Activated gamma-delta T cell (primary cell): Measurements from ENCODE around the gene PIWIL1.

Experiments used
- DNase-seq: peaks from one replicate; lab custom pipeline; 2025; lab: John Stamatoyannopoulos, UW

The PIWIL1 gene

GRCh38 chr12:130336723-130337487, 782 bp upstream of the PIWIL1 start:
- no peak for DNase-seq

DNA sequence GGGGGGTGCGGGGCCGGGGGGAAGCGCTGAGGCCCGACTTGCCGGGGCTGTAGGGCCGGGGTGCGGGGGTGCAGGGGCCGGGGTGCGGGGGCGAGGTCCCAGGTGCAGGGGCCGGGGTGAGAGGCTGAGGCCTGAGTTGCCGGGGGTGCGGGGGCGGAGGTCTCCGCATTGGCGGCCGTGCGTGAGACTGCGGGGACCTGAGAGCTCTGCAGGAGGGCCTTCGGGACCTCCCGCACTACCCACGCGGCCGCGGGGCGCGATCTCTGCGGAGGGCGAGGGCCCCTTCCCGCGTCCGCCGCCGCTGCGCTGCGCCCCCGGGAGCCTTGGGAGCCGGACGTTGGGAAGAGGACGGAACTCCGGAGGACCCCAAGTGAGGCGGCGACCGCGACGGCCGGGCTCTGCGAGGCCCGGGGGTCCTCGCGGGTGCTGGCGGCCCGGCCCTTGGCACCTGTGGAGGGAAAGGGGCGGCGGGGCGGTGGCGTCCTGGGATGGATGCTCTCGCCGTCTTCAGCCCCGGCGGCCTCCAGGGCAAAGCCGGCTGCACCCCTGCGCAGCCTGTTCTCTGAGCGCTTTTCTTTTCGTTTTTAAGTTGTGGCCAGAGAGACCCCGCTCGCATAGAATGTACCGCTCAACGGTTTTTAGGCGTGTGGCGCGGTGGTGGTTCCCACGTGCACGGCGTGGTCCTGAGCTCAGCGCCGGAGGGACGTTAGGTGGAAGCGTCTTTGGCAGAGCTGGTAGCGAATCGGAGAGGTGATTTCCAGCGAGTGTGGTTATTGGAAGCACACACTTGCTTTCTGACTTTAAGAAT, 1.3 kb downstream of the PIWIL1 start:
- DNase-seq = no peak

DNA sequence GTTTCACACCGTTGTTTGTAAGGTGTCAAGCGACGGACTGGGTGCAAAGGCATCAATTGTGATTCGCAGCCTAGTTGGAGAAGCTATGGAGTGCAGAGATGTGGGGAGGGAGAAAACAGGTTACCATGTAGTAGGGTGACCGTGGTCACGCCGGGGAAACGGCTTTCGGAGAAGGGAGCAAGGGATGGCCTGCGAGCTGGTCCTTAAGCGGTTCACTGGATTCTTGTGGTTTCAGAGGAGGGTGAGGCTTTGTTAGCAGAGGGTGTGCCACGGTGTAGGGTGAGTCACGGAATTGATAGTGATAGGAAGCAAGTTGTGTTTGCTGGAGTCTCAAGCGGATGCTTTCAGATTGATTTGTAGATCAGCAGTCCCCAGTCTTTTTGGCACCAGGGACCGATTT, 2.3 kb downstream of the PIWIL1 start:
- no peak for DNase-seq

DNA sequence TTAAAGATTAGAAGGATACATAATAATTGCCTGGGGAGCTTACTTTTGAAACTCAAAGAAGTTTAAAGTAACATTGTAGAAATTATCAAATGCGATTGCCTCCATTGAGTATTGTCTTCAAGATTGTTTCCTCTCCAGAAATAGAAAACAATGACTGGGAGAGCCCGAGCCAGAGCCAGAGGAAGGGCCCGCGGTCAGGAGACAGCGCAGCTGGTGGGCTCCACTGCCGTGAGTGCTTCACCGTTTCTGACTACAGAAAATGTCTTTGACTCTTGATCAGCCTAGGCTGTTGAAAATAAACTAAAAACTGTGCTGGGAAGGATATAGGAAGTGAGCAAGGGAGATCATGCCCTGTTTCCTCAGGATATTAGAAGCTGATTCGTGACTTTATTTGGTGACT, 4.8 kb downstream of the PIWIL1 start:
- no peak for DNase-seq

DNA sequence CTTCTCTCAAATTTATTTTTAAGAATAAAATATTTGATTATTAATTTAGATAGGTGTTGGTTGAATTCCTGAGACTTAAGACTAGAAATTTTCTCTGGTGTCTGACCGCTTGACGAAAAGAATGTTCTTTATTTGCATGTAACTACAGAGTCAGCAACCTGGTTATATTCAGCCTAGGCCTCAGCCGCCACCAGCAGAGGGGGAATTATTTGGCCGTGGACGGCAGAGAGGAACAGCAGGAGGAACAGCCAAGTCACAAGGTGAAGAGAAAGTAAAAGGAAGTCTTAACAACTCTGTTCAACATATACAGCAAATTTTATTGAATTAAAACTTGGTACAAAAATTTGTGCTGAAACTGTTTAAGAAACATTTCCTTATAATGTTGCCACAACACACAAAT, 5.2 kb downstream of the PIWIL1 start:
- no peak for DNase-seq

DNA sequence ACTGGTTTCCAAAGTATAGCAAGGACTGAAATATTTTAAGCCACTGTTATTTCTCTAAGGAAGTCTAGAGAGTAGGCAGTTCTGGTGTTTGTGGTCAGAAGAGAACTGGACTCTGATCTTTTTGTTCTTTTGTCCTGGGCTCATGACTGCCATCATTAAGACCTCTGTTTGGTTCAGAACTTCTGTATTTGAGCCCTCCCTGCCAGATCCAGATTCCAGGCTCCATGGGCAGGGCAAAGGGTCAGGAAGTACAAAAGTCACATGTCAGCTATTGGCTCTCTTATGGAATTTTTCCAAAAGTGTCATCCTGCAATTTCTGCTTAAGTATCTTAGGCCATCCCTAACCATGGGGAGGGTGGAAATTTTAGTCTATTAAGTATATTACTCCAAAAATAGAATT, 6.8 kb downstream of the PIWIL1 start:
- DNase-seq = no peak

GRCh38 chr12:130345292-130345691, 7.6 kb downstream of the PIWIL1 start:
- DNase-seq = no peak

DNA sequence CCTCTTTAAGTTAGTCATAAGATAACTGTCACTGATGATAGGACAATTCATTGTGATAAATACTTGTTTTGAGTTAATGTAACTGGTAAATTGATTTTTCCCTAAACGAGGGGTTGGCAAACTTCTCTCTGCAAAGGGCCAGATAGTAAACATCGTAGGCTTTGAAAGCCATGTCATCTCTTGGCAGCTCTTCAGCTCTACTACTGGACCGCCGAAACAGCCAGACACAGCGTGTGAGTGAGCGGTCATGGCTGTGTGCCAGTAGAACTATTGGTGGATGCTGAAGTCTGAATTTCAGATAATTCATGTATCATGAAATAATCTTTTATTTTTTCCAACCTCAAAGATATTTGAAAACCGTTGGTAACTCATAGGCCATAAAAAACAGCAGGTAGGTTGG, 9.9 kb downstream of the PIWIL1 start:
- no peak for DNase-seq

- no peak for DNase-seq
Observed at GRCh38 chr12:130350715-130351114, 13.0 kb downstream of the PIWIL1 start.

DNA sequence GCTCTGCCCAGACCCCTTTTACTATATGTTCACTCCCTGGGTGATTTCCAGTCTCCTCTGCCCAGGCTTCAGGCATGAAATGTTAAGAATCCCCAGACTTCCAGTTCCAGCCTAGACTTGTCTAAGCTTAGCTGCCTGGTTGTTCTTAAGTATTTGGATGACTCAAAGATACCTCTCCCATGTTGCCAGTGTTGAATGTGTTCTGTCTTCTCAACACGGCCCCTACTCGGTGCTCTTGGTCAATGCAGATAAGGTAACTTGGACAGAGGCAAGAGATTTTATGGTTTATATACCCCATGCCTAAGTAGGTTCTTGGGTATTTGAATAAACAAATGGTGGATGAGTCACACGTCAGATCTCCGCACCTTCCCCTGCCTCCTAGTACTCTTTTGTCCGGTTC, 13.6 kb downstream of the PIWIL1 start:
- DNase-seq = no peak

DNA sequence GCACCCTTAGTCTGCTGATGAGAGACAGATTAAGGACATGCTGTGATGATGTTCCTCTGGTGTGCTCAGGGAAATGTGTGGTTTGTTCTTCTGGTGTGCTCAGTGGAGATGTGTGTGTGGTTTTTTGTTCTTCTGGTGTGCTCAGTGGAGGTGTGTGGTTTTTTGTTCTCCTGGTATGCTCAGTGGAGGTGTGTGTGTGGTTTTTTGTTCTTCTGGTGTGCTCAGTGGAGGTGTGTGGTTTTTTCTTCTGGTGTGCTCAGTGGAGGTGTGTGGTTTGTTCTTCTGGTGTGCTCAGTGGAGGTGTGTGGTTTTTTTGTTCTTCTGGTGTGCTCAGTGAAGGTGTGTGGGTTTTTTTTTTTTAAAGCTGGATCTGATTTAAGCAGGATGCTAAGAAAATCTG, 15.4 kb downstream of the PIWIL1 start:
- no peak for DNase-seq

GRCh38 chr12:130354407-130354806, 16.7 kb downstream of the PIWIL1 start:
- DNase-seq = no peak

- no peak for DNase-seq
Observed at GRCh38 chr12:130356222-130356621, 18.5 kb downstream of the PIWIL1 start.

GRCh38 chr12:130357241-130357640, 19.6 kb downstream of the PIWIL1 start:
- no peak for DNase-seq

GRCh38 chr12:130357729-130358330, 20.1 kb downstream of the PIWIL1 start:
- DNase-seq = no peak

GRCh38 chr12:130362060-130362459, 24.4 kb downstream of the PIWIL1 start:
- DNase-seq = no peak

DNA sequence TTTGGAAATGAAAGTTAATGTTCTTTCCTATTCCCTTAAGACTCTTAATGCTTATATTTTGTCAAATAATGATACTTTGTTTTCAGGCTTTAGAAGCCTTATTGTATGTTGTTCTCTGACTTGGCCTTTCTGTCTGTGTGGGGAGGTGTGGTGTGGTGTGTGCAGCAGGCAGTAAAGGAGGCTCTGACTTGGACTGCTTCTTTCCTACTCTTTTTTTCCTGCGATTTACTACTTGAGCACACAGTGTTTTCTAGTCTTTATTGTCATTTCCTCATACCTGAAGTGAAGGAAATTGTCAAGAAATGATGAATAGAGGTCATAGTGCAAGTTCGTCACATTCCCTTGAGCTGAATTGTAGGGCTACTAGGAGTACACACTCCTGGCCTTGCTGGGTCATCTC, 26.9 kb downstream of the PIWIL1 start:
- DNase-seq = no peak

GRCh38 chr12:130366159-130366558, 28.5 kb downstream of the PIWIL1 start:
- DNase-seq = no peak

DNA sequence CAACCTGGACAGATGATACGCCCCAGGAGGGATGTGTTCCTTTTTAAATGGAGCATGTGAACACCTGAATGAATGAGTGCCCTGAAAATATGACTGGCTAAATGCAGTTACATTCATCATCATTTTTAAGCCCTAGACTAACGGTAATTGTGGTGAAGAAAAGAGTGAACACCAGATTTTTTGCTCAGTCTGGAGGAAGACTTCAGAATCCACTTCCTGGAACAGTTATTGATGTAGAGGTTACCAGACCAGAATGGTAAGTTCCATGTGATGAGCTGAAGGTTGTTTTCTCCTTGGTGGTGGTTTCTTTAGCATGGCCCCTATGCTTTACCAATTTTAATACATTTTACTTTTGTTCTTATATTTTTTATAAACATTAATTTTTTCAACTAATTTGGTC, 29.3 kb downstream of the PIWIL1 start:
- no peak for DNase-seq

- DNase-seq = no peak
Observed at GRCh38 chr12:130367523-130367922, 29.8 kb downstream of the PIWIL1 start.

DNA sequence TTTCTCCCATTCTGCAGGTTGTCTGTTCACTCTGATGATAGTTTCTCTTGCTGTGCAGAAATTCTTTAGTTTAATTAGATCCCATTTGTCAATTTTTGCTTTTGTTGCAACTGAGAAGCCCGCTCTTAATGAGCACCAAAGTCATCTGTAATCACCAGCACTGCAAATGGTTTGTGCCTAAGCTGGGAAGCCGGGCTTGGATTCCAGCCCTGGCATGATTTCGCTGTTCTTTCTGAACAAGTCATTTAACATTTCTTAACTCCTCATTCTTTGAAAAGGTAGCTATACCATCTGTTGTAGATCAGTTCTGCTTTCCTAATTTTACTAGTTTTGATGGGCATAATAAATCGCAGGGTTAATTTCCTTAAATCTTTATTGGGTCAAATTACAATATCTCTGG, 32.1 kb downstream of the PIWIL1 start:
- no peak for DNase-seq

GRCh38 chr12:130371296-130371695, 33.6 kb downstream of the PIWIL1 start:
- no peak for DNase-seq

GRCh38 chr12:130372936-130373335, 35.2 kb downstream of the PIWIL1 start:
- no peak for DNase-seq
